GM19099 (cell line): ENCODE measurements around the gene ZNF469.

Experiments used
- POLR2A ChIP-seq: IDR thresholded peaks from 3 replicates; pipeline ENCODE4 v1.6.1; 2011; ENCODE audit warnings: low read depth; ENCODE audit not compliant: insufficient read length; ENCODE audit errors: extremely low read depth

The ZNF469 gene

GRCh38 chr16:88398874-88399178 is 16.1 kb downstream of the ZNF469 start:
- TF ChIP-seq POLR2A: no peak

- no peak for TF ChIP-seq POLR2A
These were observed 17.4 kb downstream of the ZNF469 start for GRCh38 chr16:88400186-88400585.

GRCh38 chr16:88401604-88402246 is 19.0 kb downstream of the ZNF469 start:
- no peak for TF ChIP-seq POLR2A

- TF ChIP-seq POLR2A: no peak
These were observed 19.9 kb downstream of the ZNF469 start for GRCh38 chr16:88402551-88403240.

GRCh38 chr16:88403794-88404581 is 21.2 kb downstream of the ZNF469 start:
- TF ChIP-seq POLR2A: no peak

- TF ChIP-seq POLR2A: no peak
These were observed 22.0 kb downstream of the ZNF469 start for GRCh38 chr16:88404769-88405168.

- TF ChIP-seq POLR2A: no peak
These were observed 22.7 kb downstream of the ZNF469 start for GRCh38 chr16:88405216-88406060.

GRCh38 chr16:88406096-88407041 is 23.6 kb downstream of the ZNF469 start:
- TF ChIP-seq POLR2A: no peak

GRCh38 chr16:88407042-88407420 is 24.3 kb downstream of the ZNF469 start:
- no peak for TF ChIP-seq POLR2A

GRCh38 chr16:88407807-88408206 is 25.0 kb downstream of the ZNF469 start:
- TF ChIP-seq POLR2A: no peak

GRCh38 chr16:88408561-88409142 is 25.9 kb downstream of the ZNF469 start:
- no peak for TF ChIP-seq POLR2A

GRCh38 chr16:88409296-88410065 is 26.7 kb downstream of the ZNF469 start:
- TF ChIP-seq POLR2A: no peak
